ENCODE results near the gene MFSD2B. TPM values are rescaled to one million over a fixed set of nuclear protein-coding genes. Genes with fewer than 3 reads are reported as not detected.
A peak's percentile ranks its signal among the peaks of the same experiment; 100 is the strongest.

The MFSD2B gene
- total RNA-seq, 1 donor from 2014 or later = 0.14 TPM

DNA sequence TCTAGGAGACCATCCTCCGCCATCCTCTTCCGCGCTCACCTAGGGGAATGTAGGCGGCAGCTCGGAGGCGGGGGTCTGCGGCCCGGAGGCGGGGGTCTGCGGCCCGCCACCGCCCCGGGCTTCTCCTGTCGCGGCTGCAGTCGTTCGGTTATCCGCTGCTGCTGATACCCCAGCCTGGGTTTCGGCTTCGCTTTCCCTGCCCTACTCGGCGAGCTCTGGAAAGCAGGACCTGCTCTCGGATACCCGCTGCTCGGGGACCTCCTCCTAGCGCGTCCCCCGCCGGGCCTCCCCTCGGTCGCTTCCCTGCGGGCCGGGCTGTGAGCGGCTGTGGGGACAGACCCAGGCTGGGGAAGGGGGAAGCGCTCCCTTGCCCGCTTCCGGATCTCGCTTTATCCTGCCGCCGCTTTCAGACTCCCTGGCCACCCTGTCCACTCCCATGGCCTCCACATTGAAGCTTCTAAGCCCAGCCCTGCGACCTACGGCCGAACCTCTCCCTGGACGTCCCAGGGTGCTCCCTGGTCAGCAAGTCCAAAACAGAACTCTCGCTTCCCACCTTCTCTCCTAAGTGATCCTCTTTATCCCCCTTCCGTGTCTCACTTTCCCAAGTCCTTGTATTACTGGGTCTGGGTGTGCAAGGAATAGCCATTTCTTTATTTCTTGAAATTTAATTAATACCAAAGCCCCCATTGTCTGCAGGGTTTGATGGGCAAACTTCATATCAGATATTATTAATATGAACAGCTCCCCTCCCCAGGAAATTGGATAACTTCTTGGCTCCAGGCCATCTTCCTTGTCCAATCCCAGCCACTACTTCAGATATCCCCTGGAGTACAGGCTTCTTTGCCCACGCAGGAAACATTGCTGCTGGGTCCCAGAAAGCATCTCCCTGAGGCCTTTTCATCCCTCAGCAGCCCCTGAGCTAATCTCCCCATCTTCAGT, 40.4 kb downstream of the MFSD2B start:
- peaks cover 3% of the 10 kb centered on the region for H3K36me3 Mint-ChIP-seq (ENCODE audit: low read depth)
- peaks cover 15% of the 10 kb centered on the region for H3K4me1 Mint-ChIP-seq
- no peaks in the 10 kb centered on the region for H3K9me3 Mint-ChIP-seq
- no peak overlapping the region for H3K27ac Mint-ChIP-seq
- intact Hi-C loops (cut with micrococcal nuclease) = no loop called here
- DNase-seq = peak; percentile 74
- H3K27me3 Mint-ChIP-seq = peaks cover 17% of the 10 kb centered on the region
- H3K4me3 Mint-ChIP-seq = no peak overlapping the region

DNA sequence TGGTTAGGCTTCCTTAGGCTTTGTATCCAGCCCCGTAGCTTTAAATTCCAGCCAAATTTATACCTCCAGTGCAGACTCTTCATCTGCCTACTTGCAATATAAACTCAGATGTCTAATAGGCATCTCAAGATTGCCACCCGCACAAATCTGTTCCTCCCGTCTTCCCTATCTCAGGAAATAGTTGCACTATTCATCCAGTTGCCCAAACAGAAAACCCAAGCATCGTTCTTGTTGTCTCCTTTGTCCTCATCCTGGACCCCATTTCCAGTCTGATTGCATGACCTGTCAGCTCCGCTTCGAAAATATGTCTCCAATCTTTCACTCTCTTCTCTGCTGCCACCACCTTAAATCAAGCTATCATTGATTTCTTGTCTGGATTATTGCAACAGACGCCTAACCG, 41.9 kb downstream of the MFSD2B start:
- H3K4me3 Mint-ChIP-seq = no peak overlapping the region
- H3K27ac Mint-ChIP-seq = no peak overlapping the region
- no peaks in the 10 kb centered on the region for H3K9me3 Mint-ChIP-seq
- peaks cover 8% of the 10 kb centered on the region for H3K4me1 Mint-ChIP-seq
- peaks cover 3% of the 10 kb centered on the region for H3K36me3 Mint-ChIP-seq (ENCODE audit: low read depth)
- no peak for DNase-seq
- peaks cover 17% of the 10 kb centered on the region for H3K27me3 Mint-ChIP-seq
- intact Hi-C loops (cut with micrococcal nuclease) = no loop called here

DNA sequence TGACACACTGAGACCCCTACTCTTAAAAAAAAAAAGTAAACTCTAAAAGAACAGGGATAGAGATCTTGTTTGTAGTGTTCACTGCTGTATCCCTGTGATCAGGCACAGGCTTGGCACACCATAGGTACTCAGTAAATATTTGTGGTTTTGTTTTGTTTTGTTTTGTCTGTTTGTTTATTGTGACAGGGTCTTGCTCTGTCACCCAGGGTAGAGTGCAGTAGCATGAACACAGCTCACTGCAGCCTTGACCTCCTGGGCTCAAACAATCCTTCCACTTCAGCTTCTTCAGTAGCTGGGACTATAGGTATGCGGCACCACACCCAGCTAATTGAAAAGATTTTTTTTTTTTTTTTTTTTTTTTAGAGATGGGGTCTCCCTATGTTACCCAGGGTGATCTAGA, 43.1 kb downstream of the MFSD2B start:
- H3K9me3 Mint-ChIP-seq = no peaks in the 10 kb centered on the region
- H3K4me1 Mint-ChIP-seq = no peaks in the 10 kb centered on the region
- no peak overlapping the region for H3K4me3 Mint-ChIP-seq
- no peak for DNase-seq
- H3K27ac Mint-ChIP-seq = no peak overlapping the region
- no peaks in the 10 kb centered on the region for H3K36me3 Mint-ChIP-seq (ENCODE audit: low read depth)
- intact Hi-C loops (cut with micrococcal nuclease) = no loop called here
- H3K27me3 Mint-ChIP-seq = peaks cover 15% of the 10 kb centered on the region

DNA sequence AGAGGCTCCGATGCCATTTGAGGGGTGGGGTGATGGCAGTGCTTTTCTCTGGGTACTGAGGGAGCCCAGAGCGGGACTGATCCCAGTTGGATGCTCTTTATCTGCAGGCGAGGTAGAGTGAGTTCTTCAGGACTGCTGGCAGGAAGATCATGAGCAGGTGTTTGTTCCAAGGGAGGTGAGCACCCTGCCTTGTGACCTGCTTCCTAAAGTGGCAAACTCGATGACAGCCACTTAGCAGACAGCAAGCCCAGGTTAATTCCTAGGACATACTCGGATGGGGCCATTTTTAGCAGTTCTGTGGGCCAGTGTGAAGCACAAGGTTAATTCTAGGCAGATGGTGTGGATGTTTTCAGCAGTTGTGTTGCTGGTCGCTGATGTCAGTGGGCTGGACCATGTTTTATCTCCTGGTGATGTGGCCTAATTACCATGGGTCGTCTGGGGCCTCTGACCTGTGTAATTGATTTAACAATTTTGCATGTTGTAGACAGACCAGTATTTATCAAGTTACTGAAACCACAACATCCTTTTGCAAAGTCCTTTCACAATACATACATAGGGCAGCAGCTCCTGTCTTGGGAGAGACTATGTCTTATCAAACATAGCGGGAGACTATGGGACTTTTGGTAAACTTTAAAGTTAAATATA, 44.6 kb downstream of the MFSD2B start:
- Mint-ChIP-seq H3K27ac (no peak overlapping the region), H3K9me3 (no peaks in the 10 kb centered on the region), H3K4me3 (no peak overlapping the region), H3K36me3 (ENCODE audit: low read depth) (no peaks in the 10 kb centered on the region), H3K4me1 (peaks cover 3% of the 10 kb centered on the region), H3K27me3 (peaks cover 10% of the 10 kb centered on the region)
- intact Hi-C loops (cut with micrococcal nuclease) = no loop called here
- DNase-seq = no peak

DNA sequence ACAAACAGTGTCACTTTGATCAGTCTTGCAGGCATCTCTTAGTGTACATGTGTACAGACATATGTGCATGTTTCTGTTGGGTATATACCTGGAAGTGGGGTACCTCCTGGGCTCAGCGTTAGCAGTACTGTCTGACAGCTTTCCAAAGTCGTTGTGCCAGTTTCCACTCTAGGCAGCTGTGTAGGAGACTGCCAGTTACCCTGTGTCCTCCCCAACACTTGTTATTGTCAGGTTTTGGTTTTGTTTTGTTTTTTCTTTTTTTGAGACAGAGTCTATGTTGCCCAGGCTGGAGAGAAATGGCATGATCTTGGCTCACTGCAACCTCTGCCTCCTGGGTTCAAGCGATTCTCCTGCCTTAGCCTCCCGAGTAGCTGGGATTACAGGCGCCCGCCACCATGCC, 45.9 kb downstream of the MFSD2B start:
- Mint-ChIP-seq H3K27me3 (peaks cover 10% of the 10 kb centered on the region), H3K4me1 (peaks cover 3% of the 10 kb centered on the region)
- intact Hi-C loops (cut with micrococcal nuclease) = no loop called here

DNA sequence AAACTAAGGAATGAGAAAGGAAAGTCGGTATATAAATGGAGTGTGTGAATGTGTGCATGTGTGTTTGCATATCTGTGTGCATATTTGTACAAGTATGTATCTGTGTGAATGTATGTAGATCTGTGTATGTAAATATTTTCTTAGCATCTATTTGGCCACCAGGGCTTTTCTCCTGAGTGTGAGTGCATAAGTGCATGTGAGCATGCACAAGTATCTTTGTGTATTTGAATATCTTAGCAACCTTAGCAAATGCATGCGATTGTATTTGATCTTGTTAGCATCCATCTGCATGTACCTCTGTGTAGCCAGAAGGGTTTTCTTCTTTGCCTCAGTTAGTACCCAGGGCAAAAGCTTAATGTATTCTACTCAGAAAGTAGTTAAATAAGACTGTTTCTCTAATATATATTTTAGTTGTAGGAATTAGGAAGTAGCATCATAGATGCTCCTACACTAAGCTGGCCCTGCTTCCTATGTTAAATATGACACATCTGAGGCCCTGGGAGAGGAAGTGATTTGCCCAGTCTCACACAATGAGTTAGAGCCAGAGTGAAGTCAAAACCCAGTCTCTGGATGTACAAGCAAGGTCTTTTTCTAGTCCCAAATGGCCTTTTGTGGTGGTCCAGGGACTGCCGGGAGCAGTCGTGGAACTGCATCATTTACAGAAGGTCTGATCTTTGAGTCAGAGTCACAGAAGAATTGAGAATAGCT, 48.8 kb downstream of the MFSD2B start:
- Mint-ChIP-seq H3K27ac (no peak overlapping the region), H3K9me3 (no peaks in the 10 kb centered on the region)
- intact Hi-C loops (cut with micrococcal nuclease) = no loop called here

More for the DNA sequence above, 45.9 kb downstream of the MFSD2B start:
- no peak for DNase-seq
- Mint-ChIP-seq H3K27ac (no peak overlapping the region), H3K36me3 (ENCODE audit: low read depth) (no peaks in the 10 kb centered on the region), H3K9me3 (no peaks in the 10 kb centered on the region), H3K4me3 (no peak overlapping the region)

DNA sequence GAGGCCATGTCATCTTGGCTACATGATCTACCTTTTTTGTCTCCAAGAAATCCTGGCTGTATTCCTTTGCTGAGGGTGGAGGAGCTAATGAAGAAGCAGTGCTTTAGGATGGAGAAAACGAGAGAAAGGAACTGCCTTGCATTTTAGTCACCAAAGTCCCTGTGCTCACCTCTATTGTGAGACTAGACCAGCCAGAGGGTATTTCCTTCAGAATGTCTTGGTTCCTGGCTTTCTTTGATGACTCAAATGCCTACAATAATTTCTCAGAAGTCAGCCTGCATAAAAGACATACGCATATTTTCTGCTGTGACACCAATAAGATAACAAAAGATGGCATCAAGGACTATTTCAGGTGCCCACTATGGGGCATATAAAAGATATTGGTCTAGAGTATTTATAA, 55.5 kb downstream of the MFSD2B start:
- Mint-ChIP-seq H3K27ac (no peak overlapping the region), H3K4me3 (no peak overlapping the region), H3K36me3 (ENCODE audit: low read depth) (peaks cover 22% of the 10 kb centered on the region), H3K9me3 (no peaks in the 10 kb centered on the region), H3K27me3 (no peaks in the 10 kb centered on the region), H3K4me1 (peaks cover 3% of the 10 kb centered on the region)
- intact Hi-C loops (cut with micrococcal nuclease) = no loop called here
- no peak for DNase-seq

More for the DNA sequence above, 48.8 kb downstream of the MFSD2B start:
- DNase-seq = no peak
- Mint-ChIP-seq H3K4me3 (no peak overlapping the region), H3K4me1 (peaks cover 3% of the 10 kb centered on the region), H3K27me3 (peaks cover 5% of the 10 kb centered on the region), H3K36me3 (ENCODE audit: low read depth) (no peaks in the 10 kb centered on the region)

DNA sequence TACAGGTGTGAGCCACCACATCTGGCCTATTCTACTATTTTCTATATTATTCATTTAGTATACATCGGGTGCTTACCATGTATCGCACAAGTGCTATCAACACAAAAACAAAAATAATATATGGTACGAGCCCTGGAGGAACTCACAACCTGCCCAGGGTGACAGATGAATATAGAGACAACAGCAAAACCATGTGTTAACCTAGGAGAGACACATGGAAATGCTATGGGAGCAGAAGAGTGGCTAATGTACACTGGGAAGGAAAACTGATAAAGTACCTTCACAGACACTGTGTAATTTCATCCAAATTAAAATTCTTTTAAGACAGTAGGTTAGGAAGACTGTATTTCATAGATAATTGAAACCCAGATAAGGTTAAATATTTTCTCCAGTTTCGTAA, 62.4 kb downstream of the MFSD2B start:
- intact Hi-C loops (cut with micrococcal nuclease) = no loop called here
- peaks cover 16% of the 10 kb centered on the region for H3K4me1 Mint-ChIP-seq

DNA sequence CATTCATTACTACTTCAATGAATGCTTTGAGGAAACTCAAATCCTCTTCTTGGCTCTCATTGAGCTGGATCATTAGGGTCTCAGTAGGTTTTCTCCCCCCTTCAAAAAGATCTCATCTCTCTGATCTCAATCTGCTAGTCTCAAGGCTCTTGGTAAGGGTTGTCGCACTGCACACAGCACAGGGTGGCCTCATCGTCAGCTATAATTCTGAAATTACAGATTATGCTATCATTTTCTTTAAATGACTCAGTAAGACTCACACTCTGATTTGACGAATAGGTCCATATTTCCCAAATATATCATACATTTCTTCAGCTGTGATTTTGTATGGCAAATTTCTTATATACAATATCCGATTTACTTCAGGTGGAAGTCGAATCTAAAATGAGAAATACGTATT, 63.9 kb downstream of the MFSD2B start:
- no peak overlapping the region for H3K4me3 Mint-ChIP-seq
- intact Hi-C loops (cut with micrococcal nuclease) = no loop called here
- no peak for DNase-seq
- H3K9me3 Mint-ChIP-seq = no peaks in the 10 kb centered on the region
- H3K27ac Mint-ChIP-seq = no peak overlapping the region
- H3K27me3 Mint-ChIP-seq = no peaks in the 10 kb centered on the region
- H3K36me3 Mint-ChIP-seq (ENCODE audit: low read depth) = peaks cover 27% of the 10 kb centered on the region
- H3K4me1 Mint-ChIP-seq = peaks cover 22% of the 10 kb centered on the region

More for the DNA sequence above, 62.4 kb downstream of the MFSD2B start:
- Mint-ChIP-seq H3K9me3 (no peaks in the 10 kb centered on the region), H3K27me3 (no peaks in the 10 kb centered on the region), H3K36me3 (ENCODE audit: low read depth) (peaks cover 36% of the 10 kb centered on the region), H3K4me3 (no peak overlapping the region), H3K27ac (no peak overlapping the region)
- DNase-seq = no peak

DNA sequence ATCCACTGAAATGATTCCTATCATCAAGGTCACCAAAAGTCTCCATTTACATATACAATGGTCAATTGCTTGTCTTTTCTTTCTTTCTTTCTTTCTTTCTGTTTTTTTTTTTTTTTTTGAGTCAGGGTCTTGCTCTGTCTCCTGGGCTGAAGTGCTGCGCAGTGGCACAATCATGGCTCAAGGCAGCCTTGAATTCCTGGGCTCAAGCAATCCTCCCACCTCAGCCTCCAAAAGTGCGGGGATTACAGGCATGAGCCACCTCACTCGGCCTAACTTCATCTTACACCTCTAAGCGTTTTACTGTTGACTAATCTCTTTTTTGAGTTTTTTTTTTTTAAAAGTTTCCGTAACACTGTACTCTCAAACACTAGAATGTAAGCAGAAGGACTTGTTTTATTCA, 65.4 kb downstream of the MFSD2B start:
- Mint-ChIP-seq H3K36me3 (ENCODE audit: low read depth) (peaks cover 20% of the 10 kb centered on the region), H3K4me3 (peak overlapping the region; percentile 95), H3K9me3 (no peaks in the 10 kb centered on the region), H3K27ac (peak overlapping the region; percentile 96), H3K4me1 (peaks cover 22% of the 10 kb centered on the region), H3K27me3 (no peaks in the 10 kb centered on the region)
- intact Hi-C loops (cut with micrococcal nuclease) = loop anchor here (5.0 kb wide), 2 partner anchors 282 to 897 kb away; partner anchors contain the start of gene DNAJC27
- DNase-seq = no peak

Other genes starting within 250 kb of the MFSD2B start
- gene ATAD2B, start 83.0 kb upstream of the MFSD2B start, total RNA-seq = 23.9 and 24.3 TPM in 2 replicates
- gene UBXN2A, start 69.6 kb upstream of the MFSD2B start, total RNA-seq = 11.5 and 13.1 TPM in 2 replicates
- 22.9 and 25.0 TPM in 2 replicates for gene WDCP, start 37.3 kb downstream of the MFSD2B start, total RNA-seq
- 0.43 and 0.51 TPM in 2 replicates for gene FKBP1B, start 39.7 kb downstream of the MFSD2B start, total RNA-seq
- gene SF3B6, start 66.2 kb downstream of the MFSD2B start, total RNA-seq = 143 and 154 TPM in 2 replicates
- 1.2 and 2.0 TPM in 2 replicates for gene TP53I3, start 74.7 kb downstream of the MFSD2B start, total RNA-seq
- gene PFN4, start 113.2 kb downstream of the MFSD2B start, total RNA-seq = 0.47 TPM in 1 of 2 replicates, not detected in the other
- gene FAM228B, start 113.4 kb downstream of the MFSD2B start, total RNA-seq = 3.2 and 4.7 TPM in 2 replicates
- not detected in 2 replicates for gene FAM228A, start 165.0 kb downstream of the MFSD2B start, total RNA-seq

All from activated CD4-positive, alpha-beta T cell treated with anti-CD3 and anti-CD28 coated beads, Interleukin-2, amount 10 ng/mL, durations not matched to agents 24 days and 14 days (primary cell).